ENCODE results near the gene DTL.

GRCh38 chr1:212009561-212009960 is 26.0 kb upstream of the DTL start:
- TF ChIP-seq GATA2 (CRISPR knock-in tag; IDR thresholded peaks at IDR 0.05) (no peak), NRF1 (IDR thresholded peaks at IDR 0.05; ENCODE audit: low read depth, low read length) (no peak), RXRA (IDR thresholded peaks at IDR 0.05; ENCODE audit: borderline replicate concordance, low read depth) (no peak), TCF12 (IDR thresholded peaks at IDR 0.05) (no peak), ZBTB33 (IDR thresholded peaks at IDR 0.05; ENCODE audit: borderline replicate concordance, low read depth) (no peak), GABPA (IDR thresholded peaks at IDR 0.05; ENCODE audit: low read depth) (no peak)
- TF ChIP-seq, protein P1, sequence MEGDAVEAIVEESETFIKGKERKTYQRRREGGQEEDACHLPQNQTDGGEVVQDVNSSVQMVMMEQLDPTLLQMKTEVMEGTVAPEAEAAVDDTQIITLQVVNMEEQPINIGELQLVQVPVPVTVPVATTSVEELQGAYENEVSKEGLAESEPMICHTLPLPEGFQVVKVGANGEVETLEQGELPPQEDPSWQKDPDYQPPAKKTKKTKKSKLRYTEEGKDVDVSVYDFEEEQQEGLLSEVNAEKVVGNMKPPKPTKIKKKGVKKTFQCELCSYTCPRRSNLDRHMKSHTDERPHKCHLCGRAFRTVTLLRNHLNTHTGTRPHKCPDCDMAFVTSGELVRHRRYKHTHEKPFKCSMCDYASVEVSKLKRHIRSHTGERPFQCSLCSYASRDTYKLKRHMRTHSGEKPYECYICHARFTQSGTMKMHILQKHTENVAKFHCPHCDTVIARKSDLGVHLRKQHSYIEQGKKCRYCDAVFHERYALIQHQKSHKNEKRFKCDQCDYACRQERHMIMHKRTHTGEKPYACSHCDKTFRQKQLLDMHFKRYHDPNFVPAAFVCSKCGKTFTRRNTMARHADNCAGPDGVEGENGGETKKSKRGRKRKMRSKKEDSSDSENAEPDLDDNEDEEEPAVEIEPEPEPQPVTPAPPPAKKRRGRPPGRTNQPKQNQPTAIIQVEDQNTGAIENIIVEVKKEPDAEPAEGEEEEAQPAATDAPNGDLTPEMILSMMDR (IDR thresholded peaks at IDR 0.05), result no peak
- TF ChIP-seq, protein P2, sequence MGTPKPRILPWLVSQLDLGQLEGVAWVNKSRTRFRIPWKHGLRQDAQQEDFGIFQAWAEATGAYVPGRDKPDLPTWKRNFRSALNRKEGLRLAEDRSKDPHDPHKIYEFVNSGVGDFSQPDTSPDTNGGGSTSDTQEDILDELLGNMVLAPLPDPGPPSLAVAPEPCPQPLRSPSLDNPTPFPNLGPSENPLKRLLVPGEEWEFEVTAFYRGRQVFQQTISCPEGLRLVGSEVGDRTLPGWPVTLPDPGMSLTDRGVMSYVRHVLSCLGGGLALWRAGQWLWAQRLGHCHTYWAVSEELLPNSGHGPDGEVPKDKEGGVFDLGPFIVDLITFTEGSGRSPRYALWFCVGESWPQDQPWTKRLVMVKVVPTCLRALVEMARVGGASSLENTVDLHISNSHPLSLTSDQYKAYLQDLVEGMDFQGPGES (IDR thresholded peaks at IDR 0.05; ENCODE audit: low read depth, low read length), result no peak

All from SK-N-SH (cell line).